Measurements from ENCODE around the gene FAM53B.

Gene FAM53B

DNA sequence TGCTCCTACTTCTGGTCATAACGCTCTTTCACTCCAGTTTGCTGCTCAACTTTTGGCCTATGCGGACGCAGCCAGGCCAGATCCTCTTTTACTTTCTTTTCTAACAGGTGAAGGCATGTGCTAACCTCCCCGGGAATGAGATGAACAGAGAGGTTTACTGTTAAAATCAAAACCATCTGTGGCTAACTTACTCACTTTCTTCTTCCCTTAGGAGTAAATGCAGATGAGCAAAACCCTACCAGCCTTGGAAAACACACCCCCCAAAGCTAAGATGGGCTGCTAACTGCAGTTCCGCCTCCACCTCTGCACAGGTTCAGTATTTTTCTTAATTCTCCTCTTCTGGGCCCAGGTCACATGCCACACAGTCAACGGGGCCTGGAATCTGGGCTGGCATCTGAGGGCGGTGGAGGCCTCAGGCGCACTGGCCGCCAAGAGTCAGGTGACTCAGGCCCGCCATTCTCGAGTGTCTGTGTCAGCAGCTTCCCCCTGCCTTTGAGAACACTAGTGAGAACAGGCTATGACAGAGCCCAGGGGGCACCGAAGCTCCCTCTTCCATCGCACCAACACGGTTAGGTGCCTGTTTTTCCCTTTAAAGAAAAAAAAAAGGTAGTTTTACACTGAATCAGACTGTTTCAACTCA, 11.1 kb downstream of the FAM53B start:
- peak overlapping the region in 1 of 7 experiments; percentile 4 for H3K4me3 ChIP-seq
- H3K27ac ChIP-seq, result peak overlapping the region in 20 of 21 experiments; percentile 3 to 98 (median 60)

DNA sequence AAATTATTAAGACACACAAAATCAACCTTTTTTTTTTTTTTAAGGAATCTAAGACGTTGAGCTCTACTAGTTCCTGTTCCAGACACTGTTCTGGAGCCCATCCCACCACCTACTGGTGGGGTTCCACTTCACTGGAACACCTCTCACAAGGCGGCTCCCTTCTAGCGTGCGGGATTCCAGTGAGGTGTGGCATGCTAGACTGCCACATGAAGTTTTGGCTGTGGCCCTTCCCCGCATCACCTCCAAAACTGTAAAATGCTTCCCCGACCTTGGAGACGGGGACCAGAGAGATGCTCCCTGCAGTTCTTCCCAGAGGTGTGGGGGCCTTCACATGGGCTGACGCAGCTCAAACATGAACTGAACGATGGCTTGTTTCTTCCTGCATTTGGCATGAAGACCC, 12.6 kb downstream of the FAM53B start:
- Histone ChIP-seq H3K27ac (peak overlapping the region in 14 of 21 experiments; percentile 10 to 98 (median 60)), H3K4me3 (no peak overlapping the region)

DNA sequence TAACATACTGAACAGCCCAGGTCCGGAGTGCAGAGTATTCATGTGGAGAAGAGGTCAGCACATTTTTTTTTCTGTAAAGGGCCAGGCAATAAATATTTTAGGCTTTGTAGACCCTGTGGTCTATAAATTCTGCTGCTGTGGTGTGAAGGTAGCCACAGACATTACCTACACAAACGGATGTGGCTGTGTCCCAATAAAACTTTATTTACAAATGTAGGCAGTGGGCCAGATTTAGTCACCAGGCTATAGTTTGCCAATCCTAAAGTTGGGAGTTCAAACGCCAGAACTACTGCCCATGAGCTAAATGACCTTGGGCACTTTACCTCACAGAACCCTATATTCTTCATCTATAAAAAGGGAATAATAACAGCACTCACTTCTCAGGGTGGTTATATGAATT, 13.4 kb downstream of the FAM53B start:
- Histone ChIP-seq H3K4me3 (no peak overlapping the region), H3K27ac (peak overlapping the region in 3 of 21 experiments; percentile 32 to 94 (median 88))

DNA sequence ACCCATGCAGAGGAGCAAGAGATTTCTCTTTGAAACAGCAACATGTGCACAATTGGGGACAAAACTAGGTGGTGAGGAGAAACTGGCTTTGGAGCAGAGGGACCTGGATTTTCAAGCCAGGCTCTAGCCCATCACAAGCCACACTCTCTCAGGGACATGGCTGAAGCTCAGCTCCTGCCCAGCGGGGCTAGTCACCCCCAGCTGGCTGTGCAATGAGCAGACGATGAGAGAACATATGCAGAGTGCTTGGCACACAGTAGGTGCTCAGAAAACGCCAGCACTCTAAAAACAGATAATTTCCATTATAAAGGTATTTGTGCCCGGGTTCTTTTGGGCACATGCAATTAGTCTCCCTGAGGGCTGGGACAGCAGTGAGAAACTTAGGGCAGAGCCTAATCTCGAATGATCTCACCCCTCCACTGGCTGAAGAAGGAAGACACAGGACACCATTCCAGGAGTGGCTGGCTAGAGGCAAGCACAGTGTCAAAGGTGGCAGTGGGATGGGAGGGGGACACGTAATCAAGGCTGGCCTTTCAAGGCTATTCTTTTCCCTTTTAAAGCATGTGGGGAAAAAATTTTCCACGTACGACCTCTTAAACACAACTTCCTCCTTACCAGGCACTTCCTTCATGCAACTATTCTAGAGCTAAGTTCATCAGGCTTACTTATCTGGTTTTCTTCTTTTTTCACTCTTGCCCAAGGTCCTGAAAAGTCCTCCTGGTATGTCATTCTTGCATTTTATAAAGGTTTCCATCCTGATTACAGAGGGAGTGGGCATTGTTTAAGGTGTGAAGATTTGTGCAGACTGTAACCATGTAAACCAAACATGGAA, 15.1 kb downstream of the FAM53B start:
- Histone ChIP-seq H3K27ac (peak overlapping the region in 19 of 21 experiments; percentile 37 to 92 (median 63)), H3K4me3 (no peak overlapping the region)

DNA sequence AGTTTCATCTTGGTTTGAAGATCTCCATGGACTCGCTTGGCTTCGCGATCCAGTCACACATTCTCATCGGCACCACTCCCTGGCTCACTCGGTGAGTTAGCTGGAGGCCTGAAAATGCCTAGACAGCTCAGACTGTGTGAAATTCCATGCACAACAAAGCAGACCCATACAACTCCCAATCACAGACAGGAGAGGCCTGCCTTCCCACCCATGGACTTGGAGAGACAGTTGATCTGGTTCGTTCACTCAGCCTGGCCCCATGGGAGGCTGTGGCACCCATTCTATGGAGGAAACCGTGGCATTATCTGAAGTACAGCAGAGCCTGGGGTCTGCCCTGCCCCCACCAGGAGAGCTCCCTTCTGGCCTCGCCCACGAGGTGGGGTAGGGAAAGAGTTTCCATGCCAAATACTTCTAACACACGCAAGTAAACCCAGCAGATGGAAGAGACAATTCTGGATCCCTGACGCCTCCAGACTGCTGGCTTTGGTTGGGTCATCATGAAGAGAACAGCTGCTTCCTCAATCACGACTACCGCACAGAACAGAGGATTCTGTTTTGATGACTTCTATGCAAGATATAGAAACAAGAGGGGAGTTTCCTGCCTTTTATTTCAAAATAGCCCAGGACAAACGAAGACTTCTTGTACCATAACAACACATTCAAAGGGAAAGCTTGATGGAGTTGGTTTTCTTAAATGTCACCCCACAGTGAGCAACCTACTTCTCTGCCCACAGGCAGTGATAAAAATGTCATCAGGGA, 15.9 kb downstream of the FAM53B start:
- H3K4me3 ChIP-seq, result no peak overlapping the region
- H3K27ac ChIP-seq, result peak overlapping the region; percentile 37 to 92 (median 73)

DNA sequence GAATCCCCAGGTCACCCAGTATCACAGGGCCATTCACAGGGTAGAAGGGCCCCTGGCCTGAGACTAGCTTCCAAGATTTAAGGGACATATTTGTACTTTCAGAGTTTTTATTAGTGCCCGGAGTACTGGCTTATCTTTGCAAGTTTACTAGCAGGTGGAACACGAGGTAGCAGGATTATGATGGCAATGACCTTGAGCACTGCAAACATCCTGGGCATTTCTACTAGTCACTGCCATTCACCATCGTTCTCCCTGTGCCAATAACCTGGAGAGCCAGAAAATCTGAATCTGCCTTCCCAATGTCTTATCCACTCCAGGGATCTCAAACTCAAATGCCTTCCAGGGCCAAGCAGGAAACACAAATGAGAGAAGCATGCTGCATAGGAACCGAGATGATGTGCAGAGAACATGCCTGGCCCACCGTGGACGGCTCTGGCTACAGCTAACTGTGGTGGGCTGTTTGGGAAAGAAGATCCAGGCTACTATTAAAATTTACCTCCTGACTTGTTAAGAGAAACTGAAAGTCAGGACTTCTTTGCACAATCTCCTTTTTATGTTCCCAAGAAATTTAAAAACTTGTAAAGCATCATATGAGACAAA, 16.7 kb downstream of the FAM53B start:
- peak overlapping the region in 19 of 21 experiments; percentile 16 to 92 (median 73) for H3K27ac ChIP-seq
- no peak overlapping the region for H3K4me3 ChIP-seq

DNA sequence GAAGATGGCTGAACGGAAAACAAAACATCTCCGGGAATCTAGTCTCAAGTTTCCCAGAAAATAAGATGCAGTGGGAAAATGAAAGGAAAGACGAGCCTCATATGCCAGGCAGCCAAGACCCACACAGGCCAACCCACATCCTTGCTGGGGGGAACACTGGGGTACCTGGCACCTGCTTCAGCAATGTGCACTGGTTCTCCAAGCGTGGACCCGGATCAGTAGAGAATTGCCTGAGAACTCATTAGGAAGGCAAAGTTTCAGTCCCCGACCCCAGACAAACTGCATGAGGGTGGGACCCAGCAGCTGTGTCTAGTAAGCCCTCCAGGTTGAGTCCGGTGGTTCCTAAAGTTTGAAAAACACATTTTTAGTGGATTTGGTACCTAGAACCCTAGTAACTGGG, 18.4 kb downstream of the FAM53B start:
- peak overlapping the region in 6 of 21 experiments; percentile 30 to 92 (median 76) for H3K27ac ChIP-seq
- H3K4me3 ChIP-seq, result no peak overlapping the region

DNA sequence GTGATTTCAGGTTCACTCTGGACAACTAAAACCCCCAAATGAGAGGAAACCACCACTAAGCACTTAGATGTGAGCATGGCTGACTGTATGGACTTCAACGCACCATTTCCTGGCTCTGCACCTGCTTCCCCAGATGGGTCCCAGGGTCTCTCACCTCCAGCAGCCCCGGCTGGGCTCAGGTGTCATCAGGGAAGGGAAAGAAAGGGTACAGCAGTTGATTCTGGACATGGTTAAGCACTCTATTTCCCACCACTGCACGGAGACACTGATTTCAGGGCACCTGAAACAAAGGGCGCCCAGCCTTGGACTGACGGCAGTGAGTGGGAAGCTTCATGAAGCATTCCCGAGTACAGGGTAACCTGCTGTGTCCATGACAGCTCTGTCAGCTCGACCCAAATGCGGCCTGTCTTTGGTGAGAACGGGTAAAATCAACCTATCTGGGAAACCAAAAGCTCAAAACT, 19.0 kb downstream of the FAM53B start:
- Histone ChIP-seq H3K27ac (peak overlapping the region in 17 of 21 experiments; percentile 43 to 92 (median 76)), H3K4me3 (no peak overlapping the region)

DNA sequence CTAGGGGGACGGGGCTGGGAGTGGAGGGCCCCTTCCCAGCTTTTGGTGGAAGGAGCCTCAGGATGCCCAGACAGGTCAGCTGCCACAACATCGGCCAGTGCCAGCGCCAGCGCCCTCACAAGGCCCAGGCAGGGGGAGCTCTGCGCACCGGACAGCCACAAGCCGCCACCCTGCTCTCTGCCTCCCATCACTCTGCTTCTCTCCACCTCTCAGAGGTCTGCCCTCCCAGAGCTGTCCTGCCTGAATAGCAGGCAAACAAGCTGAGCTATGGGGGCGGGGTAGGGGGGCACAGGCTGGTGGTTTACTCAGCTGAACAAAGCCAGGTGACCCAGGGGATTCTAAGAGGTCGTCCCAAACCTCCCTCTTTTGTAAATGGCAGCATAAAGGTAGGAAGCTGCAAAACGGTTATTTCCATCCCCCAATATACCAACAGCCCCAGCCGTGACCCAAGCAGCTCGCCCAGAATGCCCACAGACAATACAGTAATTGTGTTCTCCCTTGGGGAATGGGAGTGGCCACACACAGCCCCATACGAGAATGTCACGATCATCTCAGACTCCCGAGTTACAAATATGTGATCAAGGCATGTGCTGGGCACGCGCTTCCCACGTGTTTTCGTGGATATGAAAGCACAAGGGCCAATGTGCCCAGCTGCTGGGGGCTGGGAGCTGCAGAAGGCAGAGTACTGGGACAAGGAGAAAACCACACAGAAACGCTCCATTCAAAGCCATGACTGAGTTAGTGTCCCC, 19.7 kb downstream of the FAM53B start:
- Histone ChIP-seq H3K4me3 (no peak overlapping the region), H3K27ac (peak overlapping the region; percentile 40 to 92 (median 75))

DNA sequence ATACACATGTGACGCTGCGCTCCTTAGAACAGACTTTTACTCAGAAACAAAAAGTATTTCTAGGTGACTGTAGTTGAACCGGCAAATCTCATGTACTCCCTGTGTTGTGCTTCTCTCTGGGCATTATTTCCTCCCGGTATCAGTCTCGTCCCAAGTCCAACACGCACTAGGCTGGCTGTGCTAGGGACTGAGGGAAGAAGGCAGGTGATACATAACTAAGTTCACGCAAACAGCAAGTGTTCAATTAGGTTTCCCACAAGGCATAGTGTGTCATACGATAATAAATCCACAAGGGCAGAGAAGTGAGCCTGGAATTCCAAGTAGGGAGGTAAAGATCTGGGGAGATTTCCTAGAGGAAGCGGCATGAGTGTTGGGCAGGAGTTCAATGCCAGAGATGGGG, 20.4 kb downstream of the FAM53B start:
- H3K4me3 ChIP-seq, result no peak overlapping the region
- peak overlapping the region; percentile 40 to 92 (median 75) for H3K27ac ChIP-seq

DNA sequence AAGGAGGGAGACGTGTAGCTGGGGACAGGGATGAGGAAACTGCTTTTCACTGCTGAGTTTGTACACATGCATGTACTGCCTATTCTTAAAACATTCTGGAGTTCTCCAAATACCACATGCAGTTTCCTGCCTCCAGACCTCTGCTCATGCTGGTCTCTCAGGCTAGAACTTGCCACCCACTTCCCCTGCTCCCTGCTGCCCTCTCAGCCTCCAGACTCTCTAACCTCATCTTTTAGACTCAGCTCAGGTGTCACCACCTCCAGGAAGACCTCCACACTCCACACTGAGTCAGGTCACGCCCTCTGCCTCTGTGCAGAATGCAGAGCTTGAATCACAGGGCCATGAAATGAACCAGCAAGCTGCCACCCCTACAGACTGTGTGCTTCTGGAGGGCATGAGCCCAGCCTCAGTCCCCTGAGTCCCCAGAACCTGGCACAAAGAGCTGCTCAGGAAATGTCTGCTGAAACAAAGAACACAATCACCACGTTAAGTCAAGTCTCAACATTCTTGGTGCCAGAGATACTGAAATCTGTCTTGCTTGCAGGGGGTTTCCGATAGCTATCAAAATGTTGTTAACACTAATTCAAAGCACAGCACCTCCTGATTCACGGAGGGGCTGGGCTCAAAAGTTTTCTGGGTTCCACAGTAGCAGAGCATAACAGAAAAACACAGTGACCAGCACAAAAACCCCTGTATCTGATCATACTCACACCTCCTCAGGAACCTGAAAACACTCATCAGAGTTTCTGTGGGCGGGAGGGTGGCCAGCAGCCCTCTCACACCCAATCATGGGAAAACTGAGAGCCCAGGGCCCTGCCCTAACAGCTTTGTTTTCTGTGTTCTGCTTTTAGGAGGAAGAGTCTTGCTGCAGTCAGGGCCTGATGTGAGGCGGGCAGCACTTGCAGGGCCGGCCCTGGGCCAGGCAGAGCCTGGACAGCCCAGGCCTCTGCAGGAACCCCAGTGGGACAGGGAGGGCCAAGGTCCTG, 21.1 kb downstream of the FAM53B start:
- Histone ChIP-seq H3K4me3 (no peak overlapping the region), H3K27ac (peak overlapping the region; percentile 40 to 92 (median 75))

DNA sequence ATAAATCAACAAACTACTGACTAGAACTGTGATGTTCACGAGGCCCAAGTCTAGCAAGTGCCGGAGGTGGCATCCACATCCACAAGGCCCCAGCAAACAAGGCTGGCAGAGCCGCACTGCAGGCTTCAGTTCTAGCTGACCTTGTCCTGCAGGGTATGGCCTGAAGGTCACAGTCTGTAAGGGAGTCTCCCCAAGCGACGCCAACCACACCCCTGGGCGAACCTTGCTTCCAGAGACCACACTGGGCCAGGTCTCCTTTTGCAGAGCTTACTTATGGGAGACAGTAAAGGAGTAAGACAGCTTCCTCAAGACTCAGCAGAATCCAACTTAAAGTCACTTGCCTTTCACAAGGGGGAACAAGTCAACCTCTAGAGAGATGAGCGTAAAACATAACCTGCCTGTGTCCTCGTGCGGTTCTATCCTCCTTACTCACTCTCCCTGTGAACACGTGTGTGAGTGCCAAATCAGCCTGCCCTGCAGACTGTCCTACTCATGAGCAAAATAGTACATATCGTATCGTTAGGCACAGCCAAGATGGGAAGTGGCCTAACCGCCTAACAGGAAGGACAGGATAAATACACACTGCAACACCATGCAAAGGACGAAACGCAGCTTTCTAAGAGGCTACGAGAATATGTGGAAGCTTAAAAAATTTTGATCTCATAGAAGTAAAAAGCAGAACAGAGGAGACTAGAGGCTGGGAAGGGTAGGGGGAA, 22.7 kb downstream of the FAM53B start:
- Histone ChIP-seq H3K27ac (peak overlapping the region in 18 of 21 experiments; percentile 2 to 92 (median 68)), H3K4me3 (no peak overlapping the region)

DNA sequence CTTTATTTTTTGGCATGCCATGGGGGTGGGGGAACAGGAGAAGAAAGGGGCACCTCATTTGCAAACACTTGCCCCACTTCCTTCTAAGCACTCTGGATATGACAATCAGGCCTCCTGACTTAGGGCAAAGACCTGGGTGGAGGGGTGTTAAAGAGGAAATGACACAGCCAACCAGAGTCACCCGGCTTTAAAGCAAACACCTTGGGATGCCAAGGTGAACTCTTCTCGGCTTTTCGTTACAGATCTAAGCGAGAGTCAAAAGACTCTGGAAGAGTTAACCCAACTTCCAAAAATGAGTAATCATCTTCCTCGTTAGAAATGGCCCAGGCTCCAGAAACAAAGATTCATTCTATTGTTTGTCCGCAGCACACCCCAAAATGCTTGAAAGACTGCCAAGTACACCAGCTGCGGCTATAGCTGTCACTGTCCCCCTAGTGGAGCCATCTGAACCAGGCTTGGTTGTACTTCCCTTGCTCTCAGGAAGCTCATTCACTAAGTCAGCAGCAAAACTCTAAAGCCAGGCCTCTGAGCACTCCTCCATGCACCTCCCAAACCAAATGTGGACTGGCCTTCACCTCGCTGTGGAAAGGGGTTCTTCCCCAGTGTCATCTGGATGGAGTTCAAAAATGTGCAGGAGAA, 24.8 kb downstream of the FAM53B start:
- H3K27ac ChIP-seq, result peak overlapping the region in 20 of 21 experiments; percentile 40 to 92 (median 66)
- H3K4me3 ChIP-seq, result no peak overlapping the region

DNA sequence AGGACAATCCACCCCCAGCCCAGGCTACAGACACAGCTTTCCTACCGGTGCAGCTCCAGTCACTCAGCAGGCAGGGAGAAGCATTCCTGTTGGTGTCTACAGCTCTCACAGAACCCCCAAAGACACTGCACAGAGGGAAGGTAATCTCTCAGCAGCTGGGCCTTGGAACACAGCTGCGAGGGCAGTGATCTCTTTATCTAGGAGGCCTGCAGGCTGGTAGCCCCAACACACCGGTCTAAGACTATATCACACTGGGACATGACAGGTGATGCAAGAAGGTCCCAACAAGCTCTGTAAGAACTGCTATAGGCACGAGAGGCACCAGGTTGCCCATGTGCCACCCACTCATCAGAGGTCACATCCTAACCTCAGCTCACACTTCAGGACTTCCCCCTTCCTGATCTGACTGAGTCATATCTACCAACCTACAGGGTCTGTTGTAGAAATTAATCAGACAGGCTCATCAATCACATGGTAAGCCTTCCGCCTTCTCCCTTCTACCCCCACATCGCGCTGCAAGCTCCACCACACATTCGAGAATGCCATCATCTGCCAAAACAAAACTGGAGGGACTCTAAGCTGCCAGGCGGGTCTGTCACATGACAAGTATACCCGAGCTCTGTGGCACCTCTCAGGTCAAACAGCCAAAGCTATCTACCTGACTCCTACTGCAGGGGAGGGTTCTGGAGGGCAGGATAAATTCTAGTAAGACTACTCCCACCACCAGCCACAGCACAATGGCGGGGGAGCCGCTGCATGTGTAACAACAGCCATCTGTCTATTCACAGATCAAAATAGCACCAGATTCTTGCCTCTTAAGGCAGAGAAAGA, 26.1 kb downstream of the FAM53B start:
- no peak overlapping the region for H3K4me3 ChIP-seq

DNA sequence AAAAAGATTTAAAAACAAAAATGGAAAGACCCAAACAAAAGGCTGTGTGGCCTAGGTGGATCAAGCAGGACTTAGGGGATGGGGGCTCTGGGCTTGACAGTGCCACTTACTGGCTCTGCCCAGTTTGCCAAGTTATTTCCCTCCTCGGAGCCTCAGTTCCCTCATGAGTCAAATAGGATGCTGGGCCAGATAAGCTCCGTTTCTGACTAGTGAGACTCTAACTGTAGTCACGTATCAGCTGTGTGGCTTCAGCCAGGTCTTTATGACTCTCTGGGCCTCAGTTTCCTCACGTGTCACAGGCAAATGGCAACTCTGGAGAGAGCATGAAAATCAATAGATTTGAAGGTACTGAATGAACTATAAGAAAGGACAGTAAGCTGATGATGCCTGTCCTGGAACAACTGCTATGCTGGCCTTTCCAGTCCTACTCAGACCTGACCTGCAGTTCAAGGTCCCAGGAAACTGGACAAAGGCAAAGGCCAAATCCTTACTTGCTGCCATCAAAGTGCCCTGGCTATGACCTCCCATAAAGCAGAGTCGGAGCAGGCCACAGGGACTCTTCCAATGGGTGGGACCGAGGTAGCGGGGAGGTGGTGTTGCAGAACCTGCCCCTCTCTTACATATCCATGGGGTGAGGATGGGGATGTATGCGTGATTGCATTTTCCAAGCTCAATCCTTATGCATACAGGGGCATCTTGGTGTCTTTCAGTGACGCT, 27.0 kb downstream of the FAM53B start:
- H3K27ac ChIP-seq, result peak overlapping the region in 13 of 21 experiments; percentile 10 to 92 (median 60)
- H3K4me3 ChIP-seq, result no peak overlapping the region

More for the DNA sequence above, 26.1 kb downstream of the FAM53B start:
- peak overlapping the region in 20 of 21 experiments; percentile 14 to 92 (median 66) for H3K27ac ChIP-seq

All from skin epidermis (tissue), 12 donors.